Cerebellar cortex (tissue), 1 donor: ENCODE data around the gene DZANK1.
A peak's percentile ranks its signal among the peaks of the same experiment; 100 is the strongest.
"Not testable (repeated sequence)": the region's sequence is repeated elsewhere in the genome, so short reads cannot be mapped to it uniquely, and the experiment has no call there.

Source experiments
- DNase-seq: peaks from one replicate; pipeline ENCODE4 v3.0.0-alpha.2; 2015; ENCODE audit warnings: low spot score

Gene DZANK1

GRCh38 chr20:18466894-18467730 lies at the start of gene DZANK1, which contains the start of gene POLR3F:
TSS of gene DZANK1 (minus strand) at chr20:18467030. CDS start at chr20:18465358, 1,672 bp downstream.
TSS of gene POLR3F (plus strand) at chr20:18467390. CDS start at chr20:18467507, 117 bp downstream.
- peak; percentile 98 for DNase-seq

- no peak for DNase-seq
Observed at GRCh38 chr20:18515973-18516372, 49.1 kb upstream of the DZANK1 start.

GRCh38 chr20:18514127-18514526 lies 47.3 kb upstream of the DZANK1 start:
- no peak for DNase-seq

GRCh38 chr20:18513208-18513607 lies 46.4 kb upstream of the DZANK1 start:
- no peak for DNase-seq

- DNase-seq: no peak
Observed at GRCh38 chr20:18511571-18511970, 44.7 kb upstream of the DZANK1 start.

- DNase-seq: peak; percentile 99
Observed at GRCh38 chr20:18507218-18508191, 40.7 kb upstream of the DZANK1 start, which contains the start of gene SEC23B. TSS of gene SEC23B (plus strand) at chr20:18507940. CDS start at chr20:18510836, 2,896 bp downstream.

- DNase-seq: no peak
Observed at GRCh38 chr20:18506744-18507143, 39.9 kb upstream of the DZANK1 start.

GRCh38 chr20:18504479-18505060 lies 37.7 kb upstream of the DZANK1 start:
- no peak for DNase-seq

GRCh38 chr20:18501672-18502071 lies 34.8 kb upstream of the DZANK1 start:
- DNase-seq: not testable (repeated sequence)

GRCh38 chr20:18497603-18498002 lies 30.8 kb upstream of the DZANK1 start:
- DNase-seq: no peak

GRCh38 chr20:18496740-18497592 lies 30.1 kb upstream of the DZANK1 start, which contains the start of gene RBBP9:
TSS of gene RBBP9 (minus strand) at chr20:18497225. CDS start at chr20:18497167, 58 bp downstream.
- DNase-seq: peak; percentile 89

GRCh38 chr20:18496042-18496441 lies 29.2 kb upstream of the DZANK1 start:
- no peak for DNase-seq

GRCh38 chr20:18488301-18488700 lies 21.5 kb upstream of the DZANK1 start:
- DNase-seq: no peak

- no peak for DNase-seq
Observed at GRCh38 chr20:18481596-18481995, 14.8 kb upstream of the DZANK1 start.

- no peak for DNase-seq
Observed at GRCh38 chr20:18477821-18478220, 11.0 kb upstream of the DZANK1 start.

- DNase-seq: no peak
Observed at GRCh38 chr20:18477218-18477617, 10.4 kb upstream of the DZANK1 start.

- DNase-seq: no peak
Observed at GRCh38 chr20:18466574-18466893, 296 bp downstream of the DZANK1 start.

- no peak for DNase-seq
Observed at GRCh38 chr20:18465536-18466200, 1.2 kb downstream of the DZANK1 start.

GRCh38 chr20:18456600-18456999 lies 10.2 kb downstream of the DZANK1 start:
- no peak for DNase-seq

GRCh38 chr20:18443886-18444285 lies 22.9 kb downstream of the DZANK1 start:
- DNase-seq: peak; percentile 24

GRCh38 chr20:18440403-18440802 lies 26.4 kb downstream of the DZANK1 start:
- no peak for DNase-seq
